Uterus (tissue), 2 donors: ENCODE measurements around the gene CCR3.

Experiments
- CTCF ChIP-seq, 4 experiments: fragments of 200-600 bp in 2 of 4; fragments of 450-650 bp in 2 of 4; sonication (generic) in 2 of 4; IDR thresholded peaks; one replicate each; pipeline ENCODE4 v1.5.1; 2016 to 2019; ENCODE audit warnings: antibody characterized with exemption in 4 of 4, mild to moderate bottlenecking in 2 of 4, moderate library complexity in 1 of 4
- POLR2A ChIP-seq, 2 donors: fragments of 450-650 bp; IDR thresholded peaks; one replicate each; pipeline ENCODE4 v1.6.1; 2016; ENCODE audit warnings: antibody characterized with exemption in 2 of 2, mild to moderate bottlenecking in 1 of 2, moderate library complexity in 1 of 2

GRCh38 chr3:46194868-46195553 is 47.2 kb upstream of the CCR3 start:
- no peak for TF ChIP-seq POLR2A (IDR thresholded peaks at IDR 0.05)
- no peak for TF ChIP-seq CTCF (IDR thresholded peaks at IDR 0.05)
